Heart left ventricle (tissue), 16 donors: Measurements from ENCODE around the gene CCIN. TPM values are rescaled to one million over a fixed set of nuclear protein-coding genes. Genes with fewer than 3 reads are reported as not detected.

Experiments used
- ATAC-seq, 4 donors: fragments of 200-7000 bp; cut with Tn5 transposase; one replicate each; pipeline ENCODE4 v1.9.1; 2020 to 2022; ENCODE audit warnings: moderate library complexity in 4 of 4, mild to moderate bottlenecking in 3 of 4, moderate number of reproducible peaks in 1 of 4
- DNase-seq, 5 donors: peaks; one replicate each; pipeline ENCODE4 v3.0.0-alpha.2; 2020
- H3K27ac ChIP-seq, 12 donors: fragments of 200-600 bp; sonication (generic) in 4 of 12; one replicate each; pipeline versions ENCODE4 v1.5.0 to v1.8.0; 2016 to 2022; ENCODE audit warnings: mild to moderate bottlenecking in 2 of 12
- H3K27me3 ChIP-seq, 9 donors: fragments of 200-600 bp; sonication (generic) in 2 of 9; one replicate each; pipeline versions ENCODE4 v1.5.1 to v1.8.0; 2016 to 2022; ENCODE audit warnings: mild to moderate bottlenecking in 3 of 9
- H3K36me3 ChIP-seq, 9 donors: fragments of 200-600 bp; sonication (generic) in 2 of 9; one replicate each; pipeline versions ENCODE4 v1.5.0 to v1.8.0; 2018 to 2022; ENCODE audit warnings: mild to moderate bottlenecking in 2 of 9
- H3K4me1 ChIP-seq, 12 donors: fragments of 200-600 bp; sonication (generic) in 4 of 12; one replicate each; pipeline versions ENCODE4 v1.5.0 to v1.8.0; 2016 to 2022; ENCODE audit warnings: mild to moderate bottlenecking in 3 of 12
- H3K4me3 ChIP-seq, 12 donors: fragments of 200-600 bp; sonication (generic) in 4 of 12; one replicate each; pipeline versions ENCODE4 v1.5.0 to v1.8.0; 2017 to 2022; ENCODE audit warnings: mild to moderate bottlenecking in 9 of 12, moderate library complexity in 4 of 12
- H3K9me3 ChIP-seq, 12 donors: fragments of 200-600 bp; sonication (generic) in 4 of 12; one replicate each; pipeline versions ENCODE4 v1.5.0 to v1.8.0; 2016 to 2022; ENCODE audit warnings: mild to moderate bottlenecking in 1 of 12
- POLR2A ChIP-seq, 2 donors: fragments of 450-650 bp; IDR thresholded peaks; one replicate each; pipeline ENCODE4 v1.6.1; 2017; ENCODE audit warnings: antibody characterized with exemption in 2 of 2, mild to moderate bottlenecking in 2 of 2, moderate library complexity in 2 of 2
- WGBS, 4 donors: extraction: QIAGEN DNeasy Blood & Tissue Kit in 2 of 4; methylation state at CpG; one replicate each; pipeline versions ENCODE4 v1.1.5 to v1.1.7; 2013 to 2018; 5-methylcytosine and 5-hydroxymethylcytosine counted together
- intact Hi-C, 10 donors: fragments of 100-400 bp; cut with DNase I; formaldehyde crosslinking; loops; one replicate each; pipeline versions ENCODE4 v1.11.1 to v1.14.2; 2022
- polyA plus RNA-seq, 2 donors: library from polyadenylated mRNA; stranded (reverse); fragments of 200-250 nt; gene quantifications; one replicate each; pipeline ENCODE4 v1.2.3, GENCODE V29; 2013
- total RNA-seq, 9 donors: library from RNA; depleted of rRNA in 2 of 9; stranded (reverse); fragments of >200 nt in 2 of 9; fragmentation: NEBNext Ultra II Directional in 3 of 9; extraction: Animal tissue kit (Norgen Biotek cat#: 25700) in 3 of 9; gene quantifications; one replicate each; pipeline versions ENCODE4 v1.1.0 to v1.2.4, GENCODE V29; 2016 to 2023
- TF ChIP-seq, protein P1 (sequence below), 12 donors: fragments of 200-600 bp; sonication (generic) in 4 of 12; IDR thresholded peaks; one replicate each; pipeline versions ENCODE4 v1.5.0 to v1.8.0; 2018 to 2022; ENCODE audit warnings: antibody characterized with exemption in 12 of 12, mild to moderate bottlenecking in 5 of 12
- donor health status: ischemic (EF 13 %, LVEDD 7.1; RV severe dilation, severe dysfunction).
- donor health status: healthy with polysubstance abuse.
- donor health status: DM: no; HTN: yes; CAD: no.
- donor health status: DM: no; HTN: no; CAD: no.
- donor health status: ischemic (EF 25% LVEDD 6.9; RV normal size, moderate dysfunction).
- donor health status: ischemic (EF 25% LVEDD 5.7; RV mildly dilated, moderate dysfunction).
- donor health status: healthy.
- donor health status: DM: yes; HTN: yes; CAD: no.
- donor health status: ischemic (EF 35%, LVEDD 5.7; RV mildly dilated, moderate dysfunction).
- donor health status: nonischemic (EF 11% LVEDD 7.7; RV severe dilation, severe dysfunction).
- donor health status: DM: yes; HTN: yes; CAD: no.
- donor health status: PGD.
- donor health status: ischemic (EF 29% LVEDD 5.4; RV normal size, mild dysfunction).
- donor health status: nonischemic (EF 23%, LVEDD 6.1; RV moderate dilation, normal function).

Gene CCIN
- total and polyA plus RNA-seq, 11 donors, result 0.09 to 0.25 (median 0.16) TPM; not detected in 6

DNA sequence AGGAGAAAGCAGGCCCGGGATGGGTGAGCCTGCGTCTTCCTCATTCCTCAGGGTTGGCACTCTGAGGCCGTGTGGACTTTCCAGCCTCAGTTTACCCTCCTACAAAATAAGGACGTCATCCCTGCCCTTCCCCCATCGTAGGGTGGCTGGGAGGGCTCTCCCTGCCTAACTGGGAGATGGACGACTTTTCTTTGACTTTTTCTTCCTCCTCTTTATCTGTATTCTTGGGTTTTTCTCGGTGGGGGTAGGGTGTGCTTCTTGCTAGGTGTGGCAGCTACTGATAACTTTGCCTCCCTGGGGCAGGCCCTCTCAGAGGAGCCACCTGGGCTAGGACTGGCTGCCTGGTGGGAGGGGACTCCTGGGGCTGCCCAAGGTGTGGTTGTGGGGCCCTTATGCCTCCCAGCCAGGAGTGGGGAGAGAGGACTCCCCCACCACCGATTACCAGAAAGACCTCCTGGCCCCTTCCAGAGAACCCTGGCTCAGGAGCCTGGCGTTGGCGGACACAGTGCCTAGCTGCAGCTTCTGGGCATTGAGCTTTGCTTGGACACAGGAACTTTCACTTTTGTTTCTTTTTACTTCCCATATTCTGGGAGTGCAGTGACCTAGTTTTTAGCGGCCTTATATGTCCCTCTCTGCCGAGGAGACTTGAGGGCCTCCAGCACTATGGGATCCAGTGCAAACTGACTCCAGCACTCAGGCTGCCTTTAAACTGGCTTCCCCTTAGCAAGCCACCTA is 26.5 kb upstream of the CCIN start:
- TF ChIP-seq, protein P1, sequence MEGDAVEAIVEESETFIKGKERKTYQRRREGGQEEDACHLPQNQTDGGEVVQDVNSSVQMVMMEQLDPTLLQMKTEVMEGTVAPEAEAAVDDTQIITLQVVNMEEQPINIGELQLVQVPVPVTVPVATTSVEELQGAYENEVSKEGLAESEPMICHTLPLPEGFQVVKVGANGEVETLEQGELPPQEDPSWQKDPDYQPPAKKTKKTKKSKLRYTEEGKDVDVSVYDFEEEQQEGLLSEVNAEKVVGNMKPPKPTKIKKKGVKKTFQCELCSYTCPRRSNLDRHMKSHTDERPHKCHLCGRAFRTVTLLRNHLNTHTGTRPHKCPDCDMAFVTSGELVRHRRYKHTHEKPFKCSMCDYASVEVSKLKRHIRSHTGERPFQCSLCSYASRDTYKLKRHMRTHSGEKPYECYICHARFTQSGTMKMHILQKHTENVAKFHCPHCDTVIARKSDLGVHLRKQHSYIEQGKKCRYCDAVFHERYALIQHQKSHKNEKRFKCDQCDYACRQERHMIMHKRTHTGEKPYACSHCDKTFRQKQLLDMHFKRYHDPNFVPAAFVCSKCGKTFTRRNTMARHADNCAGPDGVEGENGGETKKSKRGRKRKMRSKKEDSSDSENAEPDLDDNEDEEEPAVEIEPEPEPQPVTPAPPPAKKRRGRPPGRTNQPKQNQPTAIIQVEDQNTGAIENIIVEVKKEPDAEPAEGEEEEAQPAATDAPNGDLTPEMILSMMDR (IDR thresholded peaks at IDR 0.05), result no peak
- no peak for TF ChIP-seq POLR2A (IDR thresholded peaks at IDR 0.05)
- Histone ChIP-seq H3K4me1 (peaks cover 0 to 100% (median 17%) of the 10 kb centered on the region in 12 donors), H3K27me3 (peaks cover 0 to 2% (median 0%) of the 10 kb centered on the region in 9 donors), H3K27ac (peak overlapping the region; percentile 24 to 96 (median 68)), H3K9me3 (peaks cover 0 to 6% (median 0%) of the 10 kb centered on the region in 12 donors), H3K4me3 (peak overlapping the region in 7 of 12 donors; percentile 7 to 43 (median 32)), H3K36me3 (peaks cover 0 to 15% (median 0%) of the 10 kb centered on the region in 9 donors)
- intact Hi-C loops, result no loop called here
- 53 to 60% (median 54%) methylated on average over 12 of the region's 12 CpGs for WGBS, 4 donors
- no peak for DNase-seq
- ATAC-seq, result peak in 3 of 4 donors; percentile 39 to 64 (median 44)

DNA sequence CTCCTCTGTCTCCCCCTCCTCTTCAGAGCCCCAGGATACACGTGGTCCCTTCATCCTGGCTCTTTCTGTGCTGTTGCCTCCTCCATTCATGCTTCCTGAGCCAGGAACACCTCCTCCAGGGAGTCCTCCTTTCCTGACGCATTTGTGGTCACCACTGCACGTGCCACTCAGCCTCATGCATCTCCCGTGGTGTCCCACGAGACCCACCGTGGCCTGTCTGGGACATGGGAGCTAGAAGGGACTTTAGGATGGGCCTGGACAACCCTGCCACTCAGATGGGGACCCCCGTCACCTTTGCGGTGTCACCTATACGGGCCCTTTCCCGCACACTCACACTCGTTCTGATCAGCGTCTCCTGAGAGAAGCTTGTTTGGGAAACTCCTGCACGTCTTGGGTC is 25.9 kb upstream of the CCIN start:
- DNase-seq (no peak), ATAC-seq (no peak)
- 76 to 82% (median 78%) methylated on average over 13 of the region's 13 CpGs for WGBS, 4 donors
- Histone ChIP-seq H3K4me3 (peak overlapping the region in 7 of 12 donors; percentile 7 to 43 (median 32)), H3K27me3 (no peaks in the 10 kb centered on the region), H3K27ac (peak overlapping the region; percentile 24 to 96 (median 68)), H3K9me3 (peaks cover 0 to 6% (median 0%) of the 10 kb centered on the region in 12 donors), H3K4me1 (peaks cover 0 to 100% (median 19%) of the 10 kb centered on the region in 12 donors), H3K36me3 (peaks cover 0 to 20% (median 0%) of the 10 kb centered on the region in 9 donors)
- intact Hi-C loops, result no loop called here
- TF ChIP-seq, protein P1 (IDR thresholded peaks at IDR 0.05), result no peak
- no peak for TF ChIP-seq POLR2A (IDR thresholded peaks at IDR 0.05)

DNA sequence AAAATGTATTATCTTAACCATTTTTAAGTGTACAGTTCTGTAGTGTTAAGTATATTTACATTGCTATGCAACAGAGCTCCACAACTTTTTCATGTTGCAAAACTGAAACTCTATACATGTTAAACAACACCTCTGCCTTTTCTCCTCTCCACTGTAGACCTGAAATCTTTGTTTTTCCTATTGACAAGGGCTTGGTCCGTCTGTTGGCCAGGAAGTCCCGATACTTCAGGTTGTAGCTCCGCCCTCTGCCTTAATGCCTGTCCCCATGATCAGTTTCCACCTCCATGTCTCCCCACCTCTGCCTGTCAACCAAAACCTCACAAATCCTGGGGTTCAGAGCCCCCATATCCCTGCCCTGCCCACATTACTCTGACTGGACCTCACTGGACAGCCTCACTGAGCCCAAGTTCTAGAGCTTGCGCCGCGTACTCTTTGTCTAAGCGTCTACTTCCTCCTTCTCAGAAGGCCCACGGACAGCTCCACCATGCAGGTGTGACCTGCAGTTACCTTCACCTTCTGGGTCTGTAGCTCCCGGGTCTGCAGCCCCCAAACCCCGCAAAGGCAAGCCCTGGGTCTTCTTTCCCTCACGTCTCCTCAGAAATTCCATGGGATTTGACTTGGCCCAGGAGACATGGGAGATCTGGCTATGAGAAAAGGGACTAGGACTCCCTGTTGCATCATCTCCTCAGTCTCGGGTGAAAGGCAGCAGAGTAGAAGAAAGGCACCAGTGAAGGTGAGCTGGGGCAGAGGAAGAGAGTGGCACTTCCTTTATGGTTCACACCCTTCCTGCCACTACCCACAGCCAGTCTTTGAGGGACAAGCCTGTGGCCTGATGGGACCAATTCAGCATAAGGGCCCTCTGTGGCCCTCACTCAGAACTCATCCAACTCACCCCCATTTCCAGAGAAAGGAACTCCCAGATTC is 24.6 kb upstream of the CCIN start:
- peaks cover 0 to 22% (median 0%) of the 10 kb centered on the region in 9 donors for H3K36me3 ChIP-seq
- H3K27me3 ChIP-seq, result no peaks in the 10 kb centered on the region
- intact Hi-C loops, result no loop called here
- WGBS, 4 donors, result 88 to 93% (median 91%) methylated on average over 12 of the region's 12 CpGs
- DNase-seq (no peak), ATAC-seq (no peak)
- peaks cover 0 to 6% (median 0%) of the 10 kb centered on the region in 12 donors for H3K9me3 ChIP-seq
- no peak for TF ChIP-seq POLR2A (IDR thresholded peaks at IDR 0.05)
- peaks cover 0 to 100% (median 32%) of the 10 kb centered on the region in 12 donors for H3K4me1 ChIP-seq
- peak overlapping the region in 1 of 12 donors; percentile 43 for H3K4me3 ChIP-seq
- H3K27ac ChIP-seq, result peak overlapping the region in 1 of 12 donors; percentile 96

DNA sequence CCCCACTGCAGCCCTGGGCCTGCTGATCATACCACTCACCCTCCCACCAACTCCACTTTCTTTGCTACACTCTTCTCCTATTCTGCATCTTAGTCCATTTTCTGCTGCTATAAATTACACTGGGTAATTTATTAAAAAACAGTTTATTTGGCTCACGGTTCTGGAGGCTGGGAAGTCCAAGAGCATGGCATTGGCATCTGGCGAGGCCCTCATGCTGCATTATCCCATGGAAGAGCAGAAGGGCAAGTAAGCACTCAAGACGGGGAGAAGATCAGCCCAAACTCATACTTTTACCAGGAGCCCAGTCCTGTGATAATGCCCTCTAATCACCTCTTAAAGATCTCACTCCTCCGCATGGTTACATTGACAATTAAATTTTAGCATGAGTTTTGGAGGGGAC is 23.2 kb upstream of the CCIN start:
- Histone ChIP-seq H3K4me1 (peaks cover 0 to 100% (median 34%) of the 10 kb centered on the region in 12 donors), H3K9me3 (peaks cover 0 to 6% (median 0%) of the 10 kb centered on the region in 12 donors), H3K27ac (no peak overlapping the region), H3K36me3 (peaks cover 0 to 24% (median 0%) of the 10 kb centered on the region in 9 donors), H3K27me3 (no peaks in the 10 kb centered on the region), H3K4me3 (no peak overlapping the region)
- ATAC-seq (no peak), DNase-seq (no peak)
- intact Hi-C loops, result no loop called here
- TF ChIP-seq, protein P1 (IDR thresholded peaks at IDR 0.05), result no peak
- no peak for TF ChIP-seq POLR2A (IDR thresholded peaks at IDR 0.05)
- 95 to 97% (median 97%) methylated on average over 4 of the region's 4 CpGs for WGBS, 4 donors
